OCI-LY7 (cell line): ENCODE data around the gene TAS2R40. TPM values are rescaled to one million over a fixed set of nuclear protein-coding genes. Genes with fewer than 3 reads are reported as not detected.

Experiments
- BruUV-seq: library from RNA; stranded (reverse); fragments of 400-500 nt; replicated peaks from 2 replicates; lab custom pipeline; 2021; lab: Mats Ljungman, UMichigan
- CTCF ChIA-PET: fragments of 300-600 bp; sonication (Branson Sonifier 250); formaldehyde crosslinking; loops from one replicate; lab custom pipeline; 2022; ENCODE audit warnings: antibody characterized with exemption; ENCODE audit not compliant: unreplicated experiment; lab: Charles Lee
- POLR2A ChIA-PET: fragments of 300-600 bp; sonication (Branson Sonifier 250); formaldehyde crosslinking; loops from one replicate; lab custom pipeline; 2022; ENCODE audit warnings: antibody characterized with exemption; lab: Charles Lee
- DNase-seq: peaks from one replicate; pipeline ENCODE4 v3.0.0-alpha.2; 2015; ENCODE audit warnings: low spot score
- H2AFZ ChIP-seq: fragments of 200-600 bp; sonication (generic), shearing (Covaris generic); 2 replicates; pipeline ENCODE4 v1.6.1; 2014; ENCODE audit warnings: mild to moderate bottlenecking, antibody characterized with exemption, low read length, moderate library complexity
- H3K27ac ChIP-seq: fragments of 200-600 bp; sonication (generic); 2 replicates; pipeline ENCODE4 v1.5.1; 2014; ENCODE audit warnings: mixed run types, low read depth, mild to moderate bottlenecking, moderate library complexity, low read length, inconsistent platforms; ENCODE audit not compliant: poor library complexity, severe bottlenecking
- H3K36me3 ChIP-seq: fragments of 200-600 bp; sonication (generic); 2 replicates; pipeline ENCODE4 v1.6.1; 2014; ENCODE audit warnings: mild to moderate bottlenecking, antibody characterized with exemption, low read length, moderate library complexity, mixed read lengths; ENCODE audit not compliant: insufficient read depth
- H3K4me1 ChIP-seq: fragments of 200-600 bp; sonication (generic); 2 replicates; pipeline ENCODE4 v1.5.1; 2014; ENCODE audit warnings: mild to moderate bottlenecking, low read length; ENCODE audit not compliant: insufficient read depth, poor library complexity, severe bottlenecking
- H3K4me2 ChIP-seq: fragments of 200-600 bp; sonication (generic); 2 replicates; pipeline ENCODE4 v1.6.1; 2014; ENCODE audit warnings: mild to moderate bottlenecking, low read length
- H3K4me3 ChIP-seq: fragments of 200-600 bp; sonication (generic); 2 replicates; pipeline ENCODE4 v1.5.1; 2014; ENCODE audit warnings: mild to moderate bottlenecking, low read depth, low read length; ENCODE audit not compliant: poor library complexity, severe bottlenecking
- H3K79me2 ChIP-seq: fragments of 200-600 bp; sonication (generic); 2 replicates; pipeline ENCODE4 v1.6.1; 2016; ENCODE audit warnings: low read depth, mild to moderate bottlenecking, low read length, moderate library complexity, mixed read lengths; ENCODE audit not compliant: insufficient read depth
- H3K9me2 ChIP-seq: fragments of 200-600 bp; sonication (generic); 2 replicates; pipeline ENCODE4 v1.6.1; 2016; ENCODE audit warnings: mild to moderate bottlenecking, low read length, mixed read lengths; ENCODE audit not compliant: insufficient read depth
- H3K9me3 ChIP-seq: fragments of 200-600 bp; sonication (generic); 2 replicates; pipeline ENCODE4 v1.6.1; 2014; ENCODE audit warnings: mild to moderate bottlenecking, mixed run types, low read length, mixed read lengths
- H4K20me1 ChIP-seq: fragments of 200-600 bp; sonication (generic); 2 replicates; pipeline ENCODE4 v1.6.1; 2014; ENCODE audit warnings: mild to moderate bottlenecking, antibody characterized with exemption, low read length, moderate library complexity, mixed read lengths; ENCODE audit not compliant: insufficient read depth
- EZH2phosphoT487 ChIP-seq: fragments of 200-600 bp; sonication (generic); IDR thresholded peaks from 2 replicates; pipeline ENCODE4 v1.6.1; 2018; ENCODE audit warnings: low read depth, borderline replicate concordance, mild to moderate bottlenecking, mixed run types, antibody characterized with exemption, low read length, moderate library complexity, mixed read lengths
- intact Hi-C: fragments of 100-400 bp; cut with micrococcal nuclease; formaldehyde crosslinking; loops from one replicate; pipeline ENCODE4 v1.10.0; 2022; ENCODE audit not compliant: unreplicated experiment
- total RNA-seq, 2 experiments: library from RNA; depleted of rRNA in 1 of 2; stranded (reverse); fragments of >200 nt in 1 of 2; shearing (Covaris generic) in 1 of 2; gene quantifications; 2 replicates each; pipeline ENCODE4 v1.2.3, GENCODE V29; 2014 to 2022
- TF ChIP-seq, protein P1 (sequence below): fragments of 200-600 bp; sonication (generic); conservative IDR thresholded peaks from 2 replicates; pipeline ENCODE4 v1.5.1; 2014; ENCODE audit warnings: mild to moderate bottlenecking, antibody characterized with exemption, low read length, moderate library complexity, mixed read lengths

The TAS2R40 gene
- total RNA-seq, 2 experiments from 2014 or later, result not detected

DNA sequence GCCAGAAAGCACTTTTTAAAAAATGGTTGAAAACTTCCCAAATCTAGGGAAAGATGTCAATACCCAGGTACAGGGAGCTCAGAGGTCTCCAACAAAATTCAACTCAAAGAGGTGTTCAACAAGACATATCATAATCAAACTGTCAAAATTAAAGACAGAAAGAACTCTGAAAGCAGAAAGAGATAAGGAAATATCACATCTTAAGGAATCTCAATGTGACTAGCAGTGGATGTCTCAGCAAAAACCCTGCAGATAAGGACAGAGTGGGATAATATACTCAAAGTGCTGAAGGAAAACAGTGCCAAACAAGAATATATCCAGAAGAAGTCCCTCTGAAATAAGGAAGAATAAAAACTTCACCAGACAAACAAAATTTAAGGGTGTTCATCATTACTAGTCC, 28.4 kb downstream of the TAS2R40 start:
- Histone ChIP-seq H3K27ac (no peak overlapping the region), H4K20me1 (no peaks in the 10 kb centered on the region), H3K36me3 (no peaks in the 10 kb centered on the region), H3K4me3 (no peak overlapping the region), H3K79me2 (no peaks in the 10 kb centered on the region), H3K4me1 (peaks cover 5% of the 10 kb centered on the region), H3K4me2 (no peak overlapping the region), H2AFZ (no peak overlapping the region), H3K9me2 (no peaks in the 10 kb centered on the region), H3K9me3 (peaks cover 5% of the 10 kb centered on the region; the same call in 1 of the 2 replicates)
- ChIA-PET POLR2A (interaction anchor here (0.7 to 2.3 kb wide), 11 partner anchors 9 to 73 kb away, joined by 3 to 6 read pairs (median 3); partner anchors contain the start of genes CASP2 and GSTK1), CTCF (no interaction called here)
- intact Hi-C loops, result no loop called here
- TF ChIP-seq EZH2phosphoT487, result no peak
- TF ChIP-seq, protein P1, sequence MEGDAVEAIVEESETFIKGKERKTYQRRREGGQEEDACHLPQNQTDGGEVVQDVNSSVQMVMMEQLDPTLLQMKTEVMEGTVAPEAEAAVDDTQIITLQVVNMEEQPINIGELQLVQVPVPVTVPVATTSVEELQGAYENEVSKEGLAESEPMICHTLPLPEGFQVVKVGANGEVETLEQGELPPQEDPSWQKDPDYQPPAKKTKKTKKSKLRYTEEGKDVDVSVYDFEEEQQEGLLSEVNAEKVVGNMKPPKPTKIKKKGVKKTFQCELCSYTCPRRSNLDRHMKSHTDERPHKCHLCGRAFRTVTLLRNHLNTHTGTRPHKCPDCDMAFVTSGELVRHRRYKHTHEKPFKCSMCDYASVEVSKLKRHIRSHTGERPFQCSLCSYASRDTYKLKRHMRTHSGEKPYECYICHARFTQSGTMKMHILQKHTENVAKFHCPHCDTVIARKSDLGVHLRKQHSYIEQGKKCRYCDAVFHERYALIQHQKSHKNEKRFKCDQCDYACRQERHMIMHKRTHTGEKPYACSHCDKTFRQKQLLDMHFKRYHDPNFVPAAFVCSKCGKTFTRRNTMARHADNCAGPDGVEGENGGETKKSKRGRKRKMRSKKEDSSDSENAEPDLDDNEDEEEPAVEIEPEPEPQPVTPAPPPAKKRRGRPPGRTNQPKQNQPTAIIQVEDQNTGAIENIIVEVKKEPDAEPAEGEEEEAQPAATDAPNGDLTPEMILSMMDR, result no peak
- DNase-seq, result no peak
- no TSS peak for BruUV-seq

DNA sequence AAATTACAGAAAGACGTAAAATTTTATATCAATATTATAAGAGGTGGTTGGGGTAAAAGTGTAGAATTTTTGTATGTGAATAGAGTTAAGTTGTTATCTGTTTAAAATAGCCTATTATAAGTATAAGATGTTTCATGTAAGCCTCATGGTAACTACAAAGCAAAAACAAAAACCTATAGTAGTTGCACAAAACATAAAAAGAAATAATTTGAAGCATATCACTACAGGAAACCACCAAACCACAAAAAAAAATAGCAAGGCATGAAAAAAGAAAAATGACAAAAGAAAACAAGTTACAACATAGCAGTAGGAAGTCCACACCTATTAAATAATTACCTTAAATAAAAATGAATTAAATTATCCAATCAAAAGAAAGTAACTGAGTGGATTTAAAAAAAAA, 29.0 kb downstream of the TAS2R40 start:
- POLR2A ChIA-PET, result interaction anchor here (0.6 to 2.3 kb wide), 7 partner anchors 8 to 1612 kb away, joined by 3 to 6 read pairs (median 3); partner anchors contain the start of gene GSTK1
- Histone ChIP-seq H3K4me2 (no peak overlapping the region), H3K4me1 (peaks cover 5% of the 10 kb centered on the region), H3K27ac (no peak overlapping the region), H3K9me3 (peaks cover 5% of the 10 kb centered on the region; the same call in 1 of the 2 replicates), H2AFZ (no peak overlapping the region), H3K4me3 (no peak overlapping the region), H4K20me1 (no peaks in the 10 kb centered on the region), H3K79me2 (no peaks in the 10 kb centered on the region), H3K36me3 (no peaks in the 10 kb centered on the region), H3K9me2 (no peaks in the 10 kb centered on the region)
- CTCF ChIA-PET, result no interaction called here
- no TSS peak for BruUV-seq
- intact Hi-C loops, result no loop called here
- DNase-seq, result no peak
- no peak for TF ChIP-seq EZH2phosphoT487
- TF ChIP-seq, protein P1, result no peak

DNA sequence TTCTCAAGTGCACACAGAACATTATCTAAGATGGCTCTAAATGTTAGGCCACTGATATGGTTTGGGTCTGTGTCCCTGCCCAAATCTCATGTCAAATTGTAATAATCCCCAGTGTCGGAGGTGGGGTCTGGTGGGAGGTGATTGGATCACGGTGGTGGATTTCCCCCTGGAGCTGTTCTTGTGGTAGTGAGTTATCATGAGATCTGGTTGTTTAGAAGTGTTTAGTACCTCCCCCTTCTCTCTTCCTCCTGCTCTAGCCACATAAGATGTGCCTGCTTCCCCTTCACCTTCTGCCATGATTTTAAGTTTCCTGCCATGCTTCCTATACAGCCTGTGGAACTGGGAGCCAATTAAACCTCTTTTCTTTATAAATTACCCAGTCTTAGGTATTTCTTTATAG, 30.2 kb downstream of the TAS2R40 start:
- no peak overlapping the region for H3K4me2 ChIP-seq
- H3K9me3 ChIP-seq, result peaks cover 5% of the 10 kb centered on the region; the same call in 1 of the 2 replicates
- ChIA-PET POLR2A (interaction anchor here (1.4 kb wide), 1 partner anchor 11 kb away, joined by 3 read pairs; the partner anchor contains the start of gene GSTK1), CTCF (no interaction called here)
- no peaks in the 10 kb centered on the region for H4K20me1 ChIP-seq
- H3K79me2 ChIP-seq, result no peaks in the 10 kb centered on the region
- no peak overlapping the region for H2AFZ ChIP-seq
- no peak overlapping the region for H3K4me3 ChIP-seq
- DNase-seq, result no peak
- H3K36me3 ChIP-seq, result no peaks in the 10 kb centered on the region
- intact Hi-C loops, result no loop called here
- H3K9me2 ChIP-seq, result no peaks in the 10 kb centered on the region
- no peak for TF ChIP-seq EZH2phosphoT487
- TF ChIP-seq, protein P1, result no peak
- BruUV-seq, result no TSS peak
- peaks cover 5% of the 10 kb centered on the region for H3K4me1 ChIP-seq
- H3K27ac ChIP-seq, result no peak overlapping the region
